GM12872 (cell line): ENCODE measurements around the gene MDH1.

Source experiments
- TF ChIP-seq, protein P1 (sequence below): IDR thresholded peaks from 3 replicates; pipeline ENCODE4 v1.5.1; 2011; ENCODE audit warnings: low read depth, mild to moderate bottlenecking, low read length, moderate library complexity; ENCODE audit not compliant: insufficient read depth

MDH1 gene

DNA sequence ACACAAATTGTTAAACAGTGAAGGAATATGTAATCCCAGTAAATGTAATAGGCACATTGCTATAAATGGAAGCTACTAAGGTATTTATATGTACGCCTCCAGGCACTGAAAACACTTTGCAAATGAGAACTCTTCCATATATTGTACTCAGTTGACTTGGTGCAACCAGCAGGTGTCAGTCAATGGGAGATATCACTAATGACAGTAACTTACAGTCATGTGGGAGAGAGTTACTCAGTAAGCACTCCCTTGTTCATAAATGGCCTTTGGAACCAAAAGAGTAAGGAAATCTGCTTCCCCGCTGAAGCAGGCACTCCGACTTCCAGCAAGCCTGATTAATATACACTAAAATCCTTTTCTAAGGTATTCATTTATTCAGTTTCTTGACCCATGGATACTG, 5.9 kb downstream of the MDH1 start:
- TF ChIP-seq, protein P1, sequence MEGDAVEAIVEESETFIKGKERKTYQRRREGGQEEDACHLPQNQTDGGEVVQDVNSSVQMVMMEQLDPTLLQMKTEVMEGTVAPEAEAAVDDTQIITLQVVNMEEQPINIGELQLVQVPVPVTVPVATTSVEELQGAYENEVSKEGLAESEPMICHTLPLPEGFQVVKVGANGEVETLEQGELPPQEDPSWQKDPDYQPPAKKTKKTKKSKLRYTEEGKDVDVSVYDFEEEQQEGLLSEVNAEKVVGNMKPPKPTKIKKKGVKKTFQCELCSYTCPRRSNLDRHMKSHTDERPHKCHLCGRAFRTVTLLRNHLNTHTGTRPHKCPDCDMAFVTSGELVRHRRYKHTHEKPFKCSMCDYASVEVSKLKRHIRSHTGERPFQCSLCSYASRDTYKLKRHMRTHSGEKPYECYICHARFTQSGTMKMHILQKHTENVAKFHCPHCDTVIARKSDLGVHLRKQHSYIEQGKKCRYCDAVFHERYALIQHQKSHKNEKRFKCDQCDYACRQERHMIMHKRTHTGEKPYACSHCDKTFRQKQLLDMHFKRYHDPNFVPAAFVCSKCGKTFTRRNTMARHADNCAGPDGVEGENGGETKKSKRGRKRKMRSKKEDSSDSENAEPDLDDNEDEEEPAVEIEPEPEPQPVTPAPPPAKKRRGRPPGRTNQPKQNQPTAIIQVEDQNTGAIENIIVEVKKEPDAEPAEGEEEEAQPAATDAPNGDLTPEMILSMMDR, result no peak

DNA sequence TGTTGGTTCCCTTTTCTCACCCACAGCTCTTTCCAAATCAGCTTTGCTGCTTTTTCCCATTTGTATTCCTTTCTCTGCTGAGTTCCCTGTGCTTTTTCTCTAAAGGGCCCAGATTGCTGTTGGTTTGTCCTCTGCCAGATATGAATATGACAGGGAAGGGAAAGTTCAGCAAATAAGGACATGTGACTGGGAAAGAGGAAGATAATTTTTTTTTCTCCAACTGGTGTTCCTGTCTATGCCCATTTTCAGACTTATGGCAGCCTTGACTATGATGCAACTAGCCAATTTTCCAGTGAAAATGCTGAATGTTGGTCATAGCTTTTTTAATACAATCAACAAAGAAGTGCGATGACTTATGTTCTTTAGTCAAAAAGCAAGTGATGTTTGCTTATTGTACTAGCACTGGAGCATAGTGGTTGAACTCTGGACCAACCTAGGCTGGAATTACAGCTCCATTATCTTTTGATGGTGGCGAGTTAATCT, 7.7 kb downstream of the MDH1 start:
- TF ChIP-seq, protein P1, result no peak

DNA sequence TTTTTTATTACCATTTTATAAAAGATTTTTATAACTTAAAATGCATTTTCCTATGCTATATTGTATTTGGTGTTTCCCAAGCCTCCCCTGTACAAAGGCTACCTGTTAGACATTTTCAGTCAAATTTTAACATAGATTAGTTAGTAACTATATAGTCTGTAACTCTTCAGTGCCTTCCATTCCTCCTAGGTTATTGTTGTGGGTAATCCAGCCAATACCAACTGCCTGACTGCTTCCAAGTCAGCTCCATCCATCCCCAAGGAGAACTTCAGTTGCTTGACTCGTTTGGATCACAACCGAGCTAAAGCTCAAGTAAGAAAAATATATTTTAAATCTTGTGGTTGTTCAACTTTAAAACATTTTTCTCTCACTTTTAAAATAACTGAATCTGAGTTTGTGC, 10.2 kb downstream of the MDH1 start:
- TF ChIP-seq, protein P1, result no peak

DNA sequence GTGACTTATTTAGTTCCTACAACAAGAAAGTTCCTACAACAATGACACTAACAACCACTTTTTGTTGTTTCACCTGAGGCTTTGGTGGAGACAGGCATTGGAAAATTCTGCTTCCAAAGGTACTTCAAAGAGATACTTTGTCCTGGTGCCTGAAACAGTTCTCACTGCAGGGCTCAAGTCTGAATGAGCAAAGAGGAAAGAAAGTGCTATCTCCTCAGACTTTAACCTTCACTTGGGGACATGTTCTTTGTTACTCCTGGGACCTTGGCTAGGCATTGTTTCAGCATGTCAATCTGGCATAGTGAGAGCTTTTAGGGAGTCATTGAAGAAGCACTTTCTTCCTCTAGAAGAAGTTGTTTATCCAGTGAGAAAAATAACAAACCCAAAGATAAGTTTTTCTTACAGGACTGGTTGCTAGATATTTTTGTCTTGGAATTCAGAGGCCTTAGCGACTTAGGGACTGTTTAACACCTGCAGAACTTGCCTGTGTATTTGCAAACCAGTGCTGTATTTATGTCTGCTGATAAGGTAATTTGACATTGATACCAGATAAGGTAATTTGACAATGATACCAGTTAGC, 12.2 kb downstream of the MDH1 start:
- TF ChIP-seq, protein P1, result no peak

DNA sequence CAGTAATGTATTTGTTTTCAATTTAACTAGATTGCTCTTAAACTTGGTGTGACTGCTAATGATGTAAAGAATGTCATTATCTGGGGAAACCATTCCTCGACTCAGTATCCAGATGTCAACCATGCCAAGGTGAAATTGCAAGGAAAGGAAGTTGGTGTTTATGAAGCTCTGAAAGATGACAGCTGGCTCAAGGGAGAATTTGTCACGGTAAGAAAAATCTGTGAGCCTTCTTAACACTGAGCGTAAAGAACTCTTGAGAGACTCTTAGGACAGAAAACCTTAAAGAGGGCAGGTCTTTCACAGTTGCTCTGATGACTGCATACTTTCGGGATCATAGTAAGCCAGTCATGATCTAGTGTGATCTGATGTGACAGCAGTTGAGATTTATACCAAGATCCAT, 15.9 kb downstream of the MDH1 start:
- TF ChIP-seq, protein P1, result no peak

DNA sequence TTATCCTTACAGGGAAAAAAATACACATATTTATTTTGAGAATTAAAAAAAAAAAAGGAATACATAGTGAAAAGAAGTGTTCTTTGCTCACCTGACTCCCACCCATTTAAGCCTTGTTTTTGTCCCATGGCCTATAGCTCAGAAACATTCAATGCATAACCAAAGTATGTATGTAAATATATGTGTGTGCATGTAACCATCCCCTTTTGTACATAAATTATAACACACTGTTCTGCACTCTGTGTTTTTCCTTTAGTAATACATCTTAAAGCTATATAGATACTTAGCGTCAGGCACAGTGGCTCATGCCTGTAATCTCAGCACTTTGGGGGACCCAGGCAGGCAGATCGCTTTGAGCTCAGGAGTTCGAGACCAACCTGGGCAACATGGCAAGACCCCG, 21.8 kb downstream of the MDH1 start:
- TF ChIP-seq, protein P1, result no peak

DNA sequence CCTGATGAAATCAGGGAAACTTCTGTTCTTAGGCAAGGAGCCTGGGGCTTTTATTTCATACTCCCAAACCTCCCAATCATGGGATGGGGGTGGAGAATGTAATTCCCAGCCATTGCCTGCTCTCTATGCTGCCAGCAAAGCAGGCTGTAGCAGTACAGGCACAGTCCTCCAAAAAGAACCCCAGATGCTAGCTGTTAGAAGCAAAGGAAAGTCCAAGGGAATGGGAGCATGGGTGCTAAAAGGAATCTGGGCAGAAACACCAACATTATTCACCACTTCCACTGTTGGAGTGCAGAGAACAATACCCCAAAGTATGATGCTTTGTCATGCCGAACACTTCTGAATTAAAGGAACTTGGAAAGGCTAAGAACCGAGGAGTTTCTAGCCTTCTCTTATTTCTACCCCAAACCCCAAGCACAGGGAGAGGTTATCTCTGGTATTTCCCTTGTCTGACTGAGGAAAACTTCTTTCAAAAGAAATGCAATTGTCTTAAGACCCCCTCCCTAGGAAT, 24.7 kb downstream of the MDH1 start:
- TF ChIP-seq, protein P1, result no peak

DNA sequence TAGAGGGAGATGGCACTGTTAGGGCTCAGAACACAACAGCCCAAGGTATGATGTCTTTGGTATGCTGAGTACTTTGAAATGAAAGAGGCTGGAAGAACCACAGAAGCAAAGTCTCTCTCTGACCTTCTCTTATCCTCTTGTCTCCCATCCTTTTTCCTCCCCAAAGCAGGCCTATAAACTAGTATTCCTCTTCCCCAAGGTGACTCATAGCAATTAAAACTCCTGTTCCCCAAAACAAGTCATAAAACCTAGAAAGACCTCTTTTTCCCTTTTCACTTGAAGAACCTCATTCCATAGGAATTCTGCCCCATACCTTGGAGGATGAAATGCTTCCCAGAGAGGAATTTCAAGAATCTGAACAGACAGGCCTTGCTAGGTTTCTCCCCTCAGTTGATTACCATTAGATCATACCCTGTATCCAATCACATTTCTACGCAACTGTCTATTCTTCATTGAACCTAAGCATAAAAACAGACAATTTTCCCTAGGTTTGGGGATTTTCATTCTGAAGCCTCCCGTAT, 25.7 kb downstream of the MDH1 start:
- TF ChIP-seq, protein P1, result no peak
